ENCODE results near the gene ADGRE1.

The ADGRE1 gene

GRCh38 chr19:6925801-6926751 lies 38.7 kb downstream of the ADGRE1 start:
- Histone ChIP-seq H3K4me3 (ENCODE audit: severe bottlenecking) (no peak overlapping the region), H3K36me3 (ENCODE audit: low read depth) (no peaks in the 10 kb centered on the region), H3K4me1 (ENCODE audit: insufficient read depth, poor library complexity, severe bottlenecking) (no peaks in the 10 kb centered on the region), H3K9me3 (ENCODE audit: severe bottlenecking) (no peaks in the 10 kb centered on the region), H3K27ac (ENCODE audit: poor library complexity, severe bottlenecking) (no peak overlapping the region), H3K27me3 (ENCODE audit: insufficient read depth, poor library complexity, severe bottlenecking) (no peaks in the 10 kb centered on the region)
- ATAC-seq (ENCODE audit: low read depth): no peak
- no peak for DNase-seq (ENCODE audit: low spot score)
- TF ChIP-seq CTCF (IDR thresholded peaks at IDR 0.05; ENCODE audit: poor library complexity, severe bottlenecking): no peak

GRCh38 chr19:6930190-6930589 lies 42.8 kb downstream of the ADGRE1 start:
- no peak overlapping the region for H3K27ac ChIP-seq (ENCODE audit: poor library complexity, severe bottlenecking)
- ATAC-seq (ENCODE audit: low read depth): no peak
- H3K36me3 ChIP-seq (ENCODE audit: low read depth): no peaks in the 10 kb centered on the region
- no peak for TF ChIP-seq CTCF (IDR thresholded peaks at IDR 0.05; ENCODE audit: poor library complexity, severe bottlenecking)
- no peaks in the 10 kb centered on the region for H3K27me3 ChIP-seq (ENCODE audit: insufficient read depth, poor library complexity, severe bottlenecking)
- DNase-seq (ENCODE audit: low spot score): no peak
- H3K4me1 ChIP-seq (ENCODE audit: insufficient read depth, poor library complexity, severe bottlenecking): no peaks in the 10 kb centered on the region
- H3K4me3 ChIP-seq (ENCODE audit: severe bottlenecking): no peak overlapping the region
- no peaks in the 10 kb centered on the region for H3K9me3 ChIP-seq (ENCODE audit: severe bottlenecking)

GRCh38 chr19:6935069-6935468 lies 47.7 kb downstream of the ADGRE1 start:
- no peaks in the 10 kb centered on the region for H3K4me1 ChIP-seq (ENCODE audit: insufficient read depth, poor library complexity, severe bottlenecking)
- ATAC-seq (ENCODE audit: low read depth) (no peak), DNase-seq (ENCODE audit: low spot score) (no peak)
- TF ChIP-seq CTCF (IDR thresholded peaks at IDR 0.05; ENCODE audit: poor library complexity, severe bottlenecking): no peak
- no peak overlapping the region for H3K4me3 ChIP-seq (ENCODE audit: severe bottlenecking)
- no peaks in the 10 kb centered on the region for H3K27me3 ChIP-seq (ENCODE audit: insufficient read depth, poor library complexity, severe bottlenecking)
- H3K36me3 ChIP-seq (ENCODE audit: low read depth): no peaks in the 10 kb centered on the region
- H3K27ac ChIP-seq (ENCODE audit: poor library complexity, severe bottlenecking): no peak overlapping the region
- H3K9me3 ChIP-seq (ENCODE audit: severe bottlenecking): no peaks in the 10 kb centered on the region

DNA sequence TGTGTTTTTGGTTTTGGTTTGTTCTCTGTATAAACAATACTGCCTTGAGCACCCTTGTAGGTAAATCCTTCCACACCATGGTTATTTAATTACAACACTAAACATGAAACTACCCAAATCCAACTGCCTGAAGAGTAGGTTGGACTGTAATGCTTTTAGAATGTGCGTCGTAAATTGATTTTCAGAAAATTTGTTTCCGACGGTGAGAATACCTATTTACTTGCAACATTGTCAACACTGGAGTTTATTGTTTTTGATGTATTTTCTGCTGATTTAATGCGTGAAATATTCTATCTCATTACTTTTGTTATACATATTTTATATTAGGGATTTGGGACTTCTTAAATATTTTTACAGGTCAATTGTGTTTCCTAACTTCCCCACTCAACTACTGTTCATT lies 48.2 kb downstream of the ADGRE1 start:
- H3K9me3 ChIP-seq (ENCODE audit: severe bottlenecking): no peaks in the 10 kb centered on the region
- no peak for TF ChIP-seq CTCF (IDR thresholded peaks at IDR 0.05; ENCODE audit: poor library complexity, severe bottlenecking)
- no peak for ATAC-seq (ENCODE audit: low read depth)

GRCh38 chr19:6945733-6946132 lies 58.4 kb downstream of the ADGRE1 start:
- Histone ChIP-seq H3K4me1 (ENCODE audit: insufficient read depth, poor library complexity, severe bottlenecking) (no peaks in the 10 kb centered on the region), H3K9me3 (ENCODE audit: severe bottlenecking) (no peaks in the 10 kb centered on the region), H3K27ac (ENCODE audit: poor library complexity, severe bottlenecking) (no peak overlapping the region), H3K27me3 (ENCODE audit: insufficient read depth, poor library complexity, severe bottlenecking) (no peaks in the 10 kb centered on the region), H3K36me3 (ENCODE audit: low read depth) (no peaks in the 10 kb centered on the region), H3K4me3 (ENCODE audit: severe bottlenecking) (no peak overlapping the region)
- no peak for ATAC-seq (ENCODE audit: low read depth)
- TF ChIP-seq CTCF (IDR thresholded peaks at IDR 0.05; ENCODE audit: poor library complexity, severe bottlenecking): no peak
- no peak for DNase-seq (ENCODE audit: low spot score)

More for the DNA sequence above, 48.2 kb downstream of the ADGRE1 start:
- Histone ChIP-seq H3K27ac (ENCODE audit: poor library complexity, severe bottlenecking) (no peak overlapping the region), H3K4me1 (ENCODE audit: insufficient read depth, poor library complexity, severe bottlenecking) (no peaks in the 10 kb centered on the region), H3K27me3 (ENCODE audit: insufficient read depth, poor library complexity, severe bottlenecking) (no peaks in the 10 kb centered on the region), H3K36me3 (ENCODE audit: low read depth) (no peaks in the 10 kb centered on the region), H3K4me3 (ENCODE audit: severe bottlenecking) (no peak overlapping the region)
- no peak for DNase-seq (ENCODE audit: low spot score)

All from RWPE2 (cell line).